WERI-Rb-1 (cell line): ENCODE results near the gene ERGIC1.

Experiments
- DNase-seq: peaks from one replicate; pipeline ENCODE4 v3.0.0-alpha.2; 2020
- H3K27ac ChIP-seq: fragments of 250-450 bp; sonication (Bioruptor Pico); 2 replicates; pipeline ENCODE4 v1.5.1; 2020; ENCODE audit warnings: mild to moderate bottlenecking, moderate library complexity
- H3K27me3 ChIP-seq: fragments of 250-450 bp; sonication (Bioruptor Pico); 2 replicates; pipeline ENCODE4 v1.5.1; 2021; ENCODE audit warnings: mild to moderate bottlenecking, low read depth, moderate library complexity; ENCODE audit not compliant: insufficient read depth, severe bottlenecking
- H3K36me3 ChIP-seq: fragments of 250-450 bp; sonication (Bioruptor Pico); 2 replicates; pipeline ENCODE4 v1.5.1; 2020; ENCODE audit warnings: mild to moderate bottlenecking, moderate library complexity
- H3K4me3 ChIP-seq: 2 replicates; pipeline ENCODE4 v1.5.1; 2011; ENCODE audit warnings: low read depth, mild to moderate bottlenecking, control low read depth, low read length
- H3K9me3 ChIP-seq: fragments of 250-450 bp; sonication (Bioruptor Pico); 2 replicates; pipeline ENCODE4 v1.5.1; 2021; ENCODE audit warnings: mild to moderate bottlenecking, moderate library complexity; ENCODE audit not compliant: severe bottlenecking
- CTCF ChIP-seq: IDR thresholded peaks from 2 replicates; pipeline ENCODE4 v1.5.1; 2011; ENCODE audit warnings: low read depth, mild to moderate bottlenecking, control low read depth, inconsistent platforms, low read length

Gene ERGIC1

GRCh38 chr5:172839669-172840431 is 5.8 kb downstream of the ERGIC1 start:
- Histone ChIP-seq H3K4me3 (no peak overlapping the region), H3K9me3 (no peaks in the 10 kb centered on the region), H3K36me3 (no peaks in the 10 kb centered on the region), H3K27ac (no peak overlapping the region), H3K27me3 (no peaks in the 10 kb centered on the region)
- no peak for DNase-seq
- TF ChIP-seq CTCF, result no peak

GRCh38 chr5:172840432-172841154 is 6.5 kb downstream of the ERGIC1 start:
- Histone ChIP-seq H3K36me3 (no peaks in the 10 kb centered on the region), H3K27me3 (no peaks in the 10 kb centered on the region), H3K27ac (no peak overlapping the region), H3K9me3 (no peaks in the 10 kb centered on the region), H3K4me3 (no peak overlapping the region)
- TF ChIP-seq CTCF, result no peak
- no peak for DNase-seq

GRCh38 chr5:172841256-172841655 is 7.2 kb downstream of the ERGIC1 start:
- no peaks in the 10 kb centered on the region for H3K36me3 ChIP-seq
- H3K9me3 ChIP-seq, result no peaks in the 10 kb centered on the region
- no peak for TF ChIP-seq CTCF
- DNase-seq, result no peak
- no peak overlapping the region for H3K27ac ChIP-seq
- no peak overlapping the region for H3K4me3 ChIP-seq
- no peaks in the 10 kb centered on the region for H3K27me3 ChIP-seq

- no peak for DNase-seq
- Histone ChIP-seq H3K27me3 (no peaks in the 10 kb centered on the region), H3K36me3 (no peaks in the 10 kb centered on the region), H3K9me3 (no peaks in the 10 kb centered on the region), H3K27ac (no peak overlapping the region), H3K4me3 (no peak overlapping the region)
- no peak for TF ChIP-seq CTCF
These were observed 9.9 kb downstream of the ERGIC1 start for GRCh38 chr5:172843825-172844576.

GRCh38 chr5:172844577-172844838 is 10.5 kb downstream of the ERGIC1 start:
- DNase-seq, result no peak
- H3K27ac ChIP-seq, result no peak overlapping the region
- H3K36me3 ChIP-seq, result no peaks in the 10 kb centered on the region
- no peaks in the 10 kb centered on the region for H3K27me3 ChIP-seq
- H3K9me3 ChIP-seq, result no peaks in the 10 kb centered on the region
- H3K4me3 ChIP-seq, result no peak overlapping the region
- TF ChIP-seq CTCF, result no peak
